ENCODE data around the gene OR2L2. TPM values are rescaled to one million over a fixed set of nuclear protein-coding genes. Genes with fewer than 3 reads are reported as not detected.

The OR2L2 gene, protein sequence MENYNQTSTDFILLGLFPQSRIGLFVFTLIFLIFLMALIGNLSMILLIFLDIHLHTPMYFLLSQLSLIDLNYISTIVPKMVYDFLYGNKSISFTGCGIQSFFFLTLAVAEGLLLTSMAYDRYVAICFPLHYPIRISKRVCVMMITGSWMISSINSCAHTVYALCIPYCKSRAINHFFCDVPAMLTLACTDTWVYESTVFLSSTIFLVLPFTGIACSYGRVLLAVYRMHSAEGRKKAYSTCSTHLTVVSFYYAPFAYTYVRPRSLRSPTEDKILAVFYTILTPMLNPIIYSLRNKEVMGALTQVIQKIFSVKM
- total RNA-seq = under 1 TPM in 2 of 3 donors, not detected in 1; 0.18 to 0.19 TPM
- total RNA-seq (2013) = 0.52 TPM

DNA sequence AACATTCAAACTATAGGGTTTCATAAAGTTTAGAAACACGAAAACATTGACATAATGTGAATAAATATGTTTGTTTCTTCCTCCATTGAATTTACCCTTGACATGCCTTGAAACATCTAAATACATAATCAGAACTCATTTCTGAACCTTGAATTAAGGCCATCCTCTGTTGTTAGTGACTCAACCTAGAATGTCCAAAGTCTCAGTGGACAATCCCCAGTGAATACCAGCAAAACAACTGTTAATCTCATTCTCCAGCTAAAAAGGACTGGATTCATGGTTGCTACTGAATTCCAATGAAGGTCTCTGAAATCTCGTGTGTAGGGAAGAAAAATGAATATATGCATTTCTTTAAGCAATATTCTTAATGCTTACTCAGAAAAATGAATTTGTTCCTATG, at the start of gene OR2L2:
Gene OR2L2 (plus strand): TSS at position 301 of the 400 bp plus-strand sequence. CDS start 8,198 bp downstream, outside the sequence.
- no peaks in the 10 kb centered on the region for H3K4me1 Mint-ChIP-seq
- H3K4me3 Mint-ChIP-seq = no peak within 1 kb of the TSS
- TF ChIP-seq, protein P1, sequence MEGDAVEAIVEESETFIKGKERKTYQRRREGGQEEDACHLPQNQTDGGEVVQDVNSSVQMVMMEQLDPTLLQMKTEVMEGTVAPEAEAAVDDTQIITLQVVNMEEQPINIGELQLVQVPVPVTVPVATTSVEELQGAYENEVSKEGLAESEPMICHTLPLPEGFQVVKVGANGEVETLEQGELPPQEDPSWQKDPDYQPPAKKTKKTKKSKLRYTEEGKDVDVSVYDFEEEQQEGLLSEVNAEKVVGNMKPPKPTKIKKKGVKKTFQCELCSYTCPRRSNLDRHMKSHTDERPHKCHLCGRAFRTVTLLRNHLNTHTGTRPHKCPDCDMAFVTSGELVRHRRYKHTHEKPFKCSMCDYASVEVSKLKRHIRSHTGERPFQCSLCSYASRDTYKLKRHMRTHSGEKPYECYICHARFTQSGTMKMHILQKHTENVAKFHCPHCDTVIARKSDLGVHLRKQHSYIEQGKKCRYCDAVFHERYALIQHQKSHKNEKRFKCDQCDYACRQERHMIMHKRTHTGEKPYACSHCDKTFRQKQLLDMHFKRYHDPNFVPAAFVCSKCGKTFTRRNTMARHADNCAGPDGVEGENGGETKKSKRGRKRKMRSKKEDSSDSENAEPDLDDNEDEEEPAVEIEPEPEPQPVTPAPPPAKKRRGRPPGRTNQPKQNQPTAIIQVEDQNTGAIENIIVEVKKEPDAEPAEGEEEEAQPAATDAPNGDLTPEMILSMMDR (IDR thresholded peaks at IDR 0.05) = no peak
- Histone ChIP-seq H3K27me3 (ENCODE audit: control insufficient read depth, insufficient read depth, low read length) (no peaks in the 10 kb centered on the region), H3K4me1 (ENCODE audit: control insufficient read depth, insufficient read depth, low read length) (no peaks in the 10 kb centered on the region), H3K27ac (ENCODE audit: low read length) (no peak within 1 kb of the TSS), H3K36me3 (ENCODE audit: control insufficient read depth, insufficient read depth, low read length) (no peaks in the 10 kb centered on the region), H3K9me3 (ENCODE audit: control insufficient read depth, insufficient read depth, low read length) (peaks cover 11% of the 10 kb centered on the region), H3K4me3 (ENCODE audit: low read length) (no peak within 1 kb of the TSS)
- DNase-seq (no peak), ATAC-seq (no peak)
- intact Hi-C loops (cut with micrococcal nuclease) = no loop called here
- WGBS (ENCODE audit: insufficient coverage) = no CpG with 5 or more reads among the region's 2 CpGs
- peaks cover 12 to 13% of the 10 kb centered on the region in 2 donors for H3K9me3 Mint-ChIP-seq
- no peak within 1 kb of the TSS for H3K27ac Mint-ChIP-seq
- no peaks in the 10 kb centered on the region for H3K36me3 Mint-ChIP-seq
- H3K27me3 Mint-ChIP-seq (ENCODE audit: low read depth in 2 of 2) = no peaks in the 10 kb centered on the region

DNA sequence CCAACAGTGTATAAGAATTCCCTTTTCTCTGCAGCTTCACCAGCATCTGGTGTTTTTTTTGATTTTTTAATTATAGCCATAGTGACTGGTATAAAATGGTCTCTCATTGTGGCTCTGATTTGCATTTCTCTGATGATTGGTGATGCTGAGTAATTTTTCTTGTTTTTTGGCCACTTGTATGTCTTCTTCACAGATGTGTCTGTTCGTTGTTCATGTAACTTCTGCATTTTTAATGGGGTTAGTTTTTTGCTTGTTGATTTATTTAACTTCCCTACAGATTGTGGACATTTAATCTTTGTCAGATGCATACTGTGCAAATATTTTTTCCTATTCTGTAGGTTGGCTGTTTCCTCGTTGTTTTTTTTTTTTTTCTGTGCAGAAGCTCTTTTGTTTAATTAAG, 36.9 kb upstream of the OR2L2 start:
- Mint-ChIP-seq H3K9me3 (peaks cover 7 to 11% of the 10 kb centered on the region in 2 donors), H3K36me3 (no peaks in the 10 kb centered on the region), H3K27ac (no peak overlapping the region), H3K4me1 (no peaks in the 10 kb centered on the region), H3K4me3 (no peak overlapping the region), H3K27me3 (ENCODE audit: low read depth in 2 of 2) (no peaks in the 10 kb centered on the region)
- Histone ChIP-seq H3K27ac (ENCODE audit: low read length) (no peak overlapping the region), H3K4me1 (ENCODE audit: control insufficient read depth, insufficient read depth, low read length) (no peaks in the 10 kb centered on the region), H3K27me3 (ENCODE audit: control insufficient read depth, insufficient read depth, low read length) (no peaks in the 10 kb centered on the region), H3K4me3 (ENCODE audit: low read length) (no peak overlapping the region), H3K9me3 (ENCODE audit: control insufficient read depth, insufficient read depth, low read length) (no peaks in the 10 kb centered on the region), H3K36me3 (ENCODE audit: control insufficient read depth, insufficient read depth, low read length) (no peaks in the 10 kb centered on the region)
- intact Hi-C loops (cut with micrococcal nuclease) = no loop called here
- no peak for ATAC-seq
- 0% methylated on average over 1 of the region's 2 CpGs for WGBS (ENCODE audit: insufficient coverage)
- TF ChIP-seq, protein P1 (IDR thresholded peaks at IDR 0.05) = no peak
- no peak for DNase-seq

DNA sequence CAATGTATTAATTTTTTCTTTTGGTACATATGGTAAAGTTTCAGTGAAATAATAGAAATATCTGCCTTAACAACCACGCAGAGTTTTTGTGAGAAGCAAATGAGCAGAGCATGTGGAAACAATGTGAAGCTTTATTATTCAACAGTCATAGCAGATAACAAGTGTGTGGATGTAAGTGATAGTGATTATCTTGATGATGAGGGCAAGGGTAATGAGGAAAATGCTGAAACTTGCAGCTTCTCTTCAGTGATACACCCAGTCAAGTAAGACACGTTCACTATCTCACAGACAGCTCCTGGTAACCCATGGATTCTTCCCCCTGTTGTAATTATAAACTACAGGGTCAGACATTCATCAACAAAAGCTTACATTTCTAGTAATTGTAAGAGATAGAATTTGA, 31.1 kb upstream of the OR2L2 start:
- 100% methylated on average over 1 of the region's 2 CpGs for WGBS (ENCODE audit: insufficient coverage)
- no peak for ATAC-seq
- H3K4me1 ChIP-seq (ENCODE audit: control insufficient read depth, insufficient read depth, low read length) = no peaks in the 10 kb centered on the region
- no peaks in the 10 kb centered on the region for H3K27me3 Mint-ChIP-seq (ENCODE audit: low read depth in 2 of 2)
- intact Hi-C loops (cut with micrococcal nuclease) = no loop called here
- peaks cover 9 to 11% of the 10 kb centered on the region in 2 donors for H3K9me3 Mint-ChIP-seq
- no peaks in the 10 kb centered on the region for H3K4me1 Mint-ChIP-seq
- no peak overlapping the region for H3K4me3 ChIP-seq (ENCODE audit: low read length)
- no peaks in the 10 kb centered on the region for H3K27me3 ChIP-seq (ENCODE audit: control insufficient read depth, insufficient read depth, low read length)
- H3K27ac Mint-ChIP-seq = no peak overlapping the region
- TF ChIP-seq, protein P1 (IDR thresholded peaks at IDR 0.05) = no peak
- no peak overlapping the region for H3K27ac ChIP-seq (ENCODE audit: low read length)
- DNase-seq = no peak
- H3K9me3 ChIP-seq (ENCODE audit: control insufficient read depth, insufficient read depth, low read length) = no peaks in the 10 kb centered on the region
- no peak overlapping the region for H3K4me3 Mint-ChIP-seq
- no peaks in the 10 kb centered on the region for H3K36me3 ChIP-seq (ENCODE audit: control insufficient read depth, insufficient read depth, low read length)
- H3K36me3 Mint-ChIP-seq = no peaks in the 10 kb centered on the region

DNA sequence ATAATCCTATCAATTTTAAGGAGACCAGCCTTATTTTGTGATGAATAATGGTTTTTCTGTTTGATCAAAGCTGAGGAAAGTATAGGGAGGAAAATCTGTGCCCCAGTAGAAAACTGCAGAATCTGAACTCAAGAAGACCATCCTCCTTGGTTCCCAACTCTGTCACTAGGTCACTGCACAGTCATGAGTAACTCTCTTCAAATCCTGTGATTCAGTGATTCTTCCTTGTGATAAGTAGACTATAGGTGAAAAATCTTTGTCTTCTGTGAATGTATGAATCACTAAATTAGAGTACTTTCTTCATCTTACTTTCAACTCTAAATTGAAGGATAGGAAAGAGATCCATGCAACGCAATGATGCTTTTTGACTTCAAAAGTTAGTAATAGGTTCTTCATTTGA, 29.7 kb upstream of the OR2L2 start:
- no CpG with 5 or more reads among the region's 1 CpG for WGBS (ENCODE audit: insufficient coverage)
- Histone ChIP-seq H3K4me1 (ENCODE audit: control insufficient read depth, insufficient read depth, low read length) (no peaks in the 10 kb centered on the region), H3K4me3 (ENCODE audit: low read length) (no peak overlapping the region)

More for the DNA sequence above, 29.7 kb upstream of the OR2L2 start:
- Histone ChIP-seq H3K36me3 (ENCODE audit: control insufficient read depth, insufficient read depth, low read length) (no peaks in the 10 kb centered on the region), H3K9me3 (ENCODE audit: control insufficient read depth, insufficient read depth, low read length) (no peaks in the 10 kb centered on the region), H3K27ac (ENCODE audit: low read length) (no peak overlapping the region), H3K27me3 (ENCODE audit: control insufficient read depth, insufficient read depth, low read length) (no peaks in the 10 kb centered on the region)
- no peaks in the 10 kb centered on the region for H3K36me3 Mint-ChIP-seq
- no peak for DNase-seq
- TF ChIP-seq, protein P1 (IDR thresholded peaks at IDR 0.05) = no peak
- intact Hi-C loops (cut with micrococcal nuclease) = no loop called here
- no peaks in the 10 kb centered on the region for H3K27me3 Mint-ChIP-seq (ENCODE audit: low read depth in 2 of 2)
- H3K4me1 Mint-ChIP-seq = no peaks in the 10 kb centered on the region
- ATAC-seq = no peak
- H3K4me3 Mint-ChIP-seq = no peak overlapping the region
- H3K27ac Mint-ChIP-seq = no peak overlapping the region
- peaks cover 9 to 11% of the 10 kb centered on the region in 2 donors for H3K9me3 Mint-ChIP-seq
